Non-pigmented ciliary epithelial cell (primary cell): Measurements from ENCODE around the gene FBXO36.
"Not testable (repeated sequence)": the region's sequence is repeated elsewhere in the genome, so short reads cannot be mapped to it uniquely, and the experiment has no call there.

Experiments
- DNase-seq: peaks from one replicate; pipeline ENCODE4 v3.0.0-alpha.2; 2010; ENCODE audit warnings: low read depth

Gene FBXO36

GRCh38 chr2:229910832-229911412 is 11.4 kb upstream of the FBXO36 start:
- no peak for DNase-seq

- DNase-seq, result no peak
Observed at GRCh38 chr2:229914171-229914570, 8.1 kb upstream of the FBXO36 start.

GRCh38 chr2:229917793-229918192 is 4.5 kb upstream of the FBXO36 start:
- no peak for DNase-seq

GRCh38 chr2:229920011-229920641 is 2.2 kb upstream of the FBXO36 start:
- DNase-seq, result no peak

- DNase-seq, result no peak
Observed at GRCh38 chr2:229921101-229921891, 1.0 kb upstream of the FBXO36 start.

GRCh38 chr2:229921892-229922448 is 333 bp upstream of the FBXO36 start, which contains the start of gene TRIP12:
TSS of gene TRIP12 (minus strand) at chr2:229922009. CDS start at chr2:229880079, 41,930 bp downstream.
- peak; percentile 83 for DNase-seq

GRCh38 chr2:229924541-229924940 is 2.2 kb downstream of the FBXO36 start:
- not testable (repeated sequence) for DNase-seq

- DNase-seq, result no peak
Observed at GRCh38 chr2:229925201-229925600, 2.9 kb downstream of the FBXO36 start.

- no peak for DNase-seq
Observed at GRCh38 chr2:229927817-229928321, 5.6 kb downstream of the FBXO36 start.

GRCh38 chr2:229930656-229931055 is 8.4 kb downstream of the FBXO36 start:
- DNase-seq, result no peak

- DNase-seq, result no peak
Observed at GRCh38 chr2:229931241-229931640, 8.9 kb downstream of the FBXO36 start.

GRCh38 chr2:229937537-229937936 is 15.2 kb downstream of the FBXO36 start:
- no peak for DNase-seq

- no peak for DNase-seq
Observed at GRCh38 chr2:229942671-229943070, 20.4 kb downstream of the FBXO36 start.

- no peak for DNase-seq
Observed at GRCh38 chr2:229943171-229943570, 20.9 kb downstream of the FBXO36 start.

- DNase-seq, result no peak
Observed at GRCh38 chr2:229943770-229944449, 21.6 kb downstream of the FBXO36 start.

GRCh38 chr2:229945975-229946374 is 23.7 kb downstream of the FBXO36 start:
- DNase-seq, result no peak

GRCh38 chr2:229947544-229947943 is 25.2 kb downstream of the FBXO36 start:
- DNase-seq, result no peak

- no peak for DNase-seq
Observed at GRCh38 chr2:229952256-229952835, 30.0 kb downstream of the FBXO36 start.

GRCh38 chr2:229955663-229956062 is 33.4 kb downstream of the FBXO36 start:
- no peak for DNase-seq

- no peak for DNase-seq
Observed at GRCh38 chr2:229956491-229956890, 34.2 kb downstream of the FBXO36 start.

- DNase-seq, result not testable (repeated sequence)
Observed at GRCh38 chr2:229963596-229963995, 41.3 kb downstream of the FBXO36 start.

- DNase-seq, result no peak
Observed at GRCh38 chr2:229969921-229970320, 47.6 kb downstream of the FBXO36 start.
